GM12801 (cell line): ENCODE results near the gene ADARB1.

Source experiments
- TF ChIP-seq, protein P1 (sequence below): IDR thresholded peaks from one replicate; pipeline ENCODE4 v1.5.1; 2011; ENCODE audit warnings: control low read depth; ENCODE audit not compliant: insufficient read length; ENCODE audit errors: extremely low read depth

The ADARB1 gene

GRCh38 chr21:45259206-45259840, 184.9 kb downstream of the ADARB1 start:
- TF ChIP-seq, protein P1, sequence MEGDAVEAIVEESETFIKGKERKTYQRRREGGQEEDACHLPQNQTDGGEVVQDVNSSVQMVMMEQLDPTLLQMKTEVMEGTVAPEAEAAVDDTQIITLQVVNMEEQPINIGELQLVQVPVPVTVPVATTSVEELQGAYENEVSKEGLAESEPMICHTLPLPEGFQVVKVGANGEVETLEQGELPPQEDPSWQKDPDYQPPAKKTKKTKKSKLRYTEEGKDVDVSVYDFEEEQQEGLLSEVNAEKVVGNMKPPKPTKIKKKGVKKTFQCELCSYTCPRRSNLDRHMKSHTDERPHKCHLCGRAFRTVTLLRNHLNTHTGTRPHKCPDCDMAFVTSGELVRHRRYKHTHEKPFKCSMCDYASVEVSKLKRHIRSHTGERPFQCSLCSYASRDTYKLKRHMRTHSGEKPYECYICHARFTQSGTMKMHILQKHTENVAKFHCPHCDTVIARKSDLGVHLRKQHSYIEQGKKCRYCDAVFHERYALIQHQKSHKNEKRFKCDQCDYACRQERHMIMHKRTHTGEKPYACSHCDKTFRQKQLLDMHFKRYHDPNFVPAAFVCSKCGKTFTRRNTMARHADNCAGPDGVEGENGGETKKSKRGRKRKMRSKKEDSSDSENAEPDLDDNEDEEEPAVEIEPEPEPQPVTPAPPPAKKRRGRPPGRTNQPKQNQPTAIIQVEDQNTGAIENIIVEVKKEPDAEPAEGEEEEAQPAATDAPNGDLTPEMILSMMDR: no peak

- TF ChIP-seq, protein P1: no peak
Observed at GRCh38 chr21:45260191-45260825, 185.9 kb downstream of the ADARB1 start.

- TF ChIP-seq, protein P1: no peak
Observed at GRCh38 chr21:45261093-45261492, 186.7 kb downstream of the ADARB1 start.

GRCh38 chr21:45262041-45262581, 187.7 kb downstream of the ADARB1 start:
- TF ChIP-seq, protein P1: no peak

GRCh38 chr21:45262616-45263015, 188.2 kb downstream of the ADARB1 start:
- TF ChIP-seq, protein P1: no peak

GRCh38 chr21:45263534-45263933, 189.2 kb downstream of the ADARB1 start:
- TF ChIP-seq, protein P1: no peak

- TF ChIP-seq, protein P1: no peak
Observed at GRCh38 chr21:45264146-45264911, 189.9 kb downstream of the ADARB1 start.
